OCI-LY1 (cell line): ENCODE measurements around the gene SOWAHD.
A peak's percentile ranks its signal among the peaks of the same experiment; 100 is the strongest.
"Not testable (repeated sequence)": the region's sequence is repeated elsewhere in the genome, so short reads cannot be mapped to it uniquely, and the experiment has no call there.

Source experiments
- H2AFZ ChIP-seq: fragments of 200-600 bp; sonication (generic), shearing (Covaris generic); 2 replicates; pipeline ENCODE4 v1.6.0; 2014; ENCODE audit warnings: antibody characterized with exemption, mild to moderate bottlenecking, low read length
- H3F3A ChIP-seq: fragments of 200-600 bp; sonication (generic), shearing (Covaris generic); 2 replicates; pipeline ENCODE4 v1.6.0; 2014; ENCODE audit warnings: mild to moderate bottlenecking, antibody characterized with exemption, low read length, moderate library complexity; ENCODE audit not compliant: insufficient read depth
- H3K27ac ChIP-seq: fragments of 200-600 bp; sonication (generic); 2 replicates; pipeline ENCODE4 v1.5.1; 2014; ENCODE audit warnings: low read length, mixed run types, mild to moderate bottlenecking, low read depth; ENCODE audit not compliant: poor library complexity, severe bottlenecking
- H3K27me3 ChIP-seq: fragments of 200-600 bp; sonication (generic); 2 replicates; pipeline ENCODE4 v1.6.0; 2014; ENCODE audit warnings: antibody characterized with exemption, mild to moderate bottlenecking, low read length, moderate library complexity; ENCODE audit not compliant: insufficient read depth
- H3K36me3 ChIP-seq: fragments of 200-600 bp; sonication (generic); 2 replicates; pipeline ENCODE4 v1.6.1; 2014; ENCODE audit warnings: mild to moderate bottlenecking, antibody characterized with exemption, low read length, moderate library complexity, mixed read lengths; ENCODE audit not compliant: insufficient read depth
- H3K4me1 ChIP-seq: fragments of 200-600 bp; sonication (generic); 2 replicates; pipeline ENCODE4 v1.5.1; 2014; ENCODE audit warnings: mild to moderate bottlenecking, low read length, moderate library complexity; ENCODE audit not compliant: insufficient read depth, severe bottlenecking
- H3K4me2 ChIP-seq: fragments of 200-600 bp; sonication (generic), shearing (Covaris generic); 2 replicates; pipeline ENCODE4 v1.6.1; 2014; ENCODE audit warnings: low read length
- H3K4me3 ChIP-seq: fragments of 200-600 bp; sonication (generic); 2 replicates; pipeline ENCODE4 v1.5.1; 2014; ENCODE audit warnings: low read length, low read depth, mild to moderate bottlenecking, mixed read lengths; ENCODE audit not compliant: poor library complexity, severe bottlenecking
- H3K79me2 ChIP-seq: fragments of 200-600 bp; shearing (Covaris generic); 2 replicates; pipeline ENCODE4 v1.6.1; 2016; ENCODE audit warnings: mixed run types, low read length, mixed read lengths; ENCODE audit not compliant: insufficient read depth
- H3K9ac ChIP-seq: fragments of 200-600 bp; sonication (generic), shearing (Covaris generic); 2 replicates; pipeline ENCODE4 v1.6.1; 2014; ENCODE audit warnings: mild to moderate bottlenecking, low read length, mixed read lengths
- H3K9me2 ChIP-seq: fragments of 200-600 bp; sonication (generic), shearing (Covaris generic); 2 replicates; pipeline ENCODE4 v1.6.1; 2014; ENCODE audit warnings: low read depth, mild to moderate bottlenecking, low read length, mixed read lengths
- H3K9me3 ChIP-seq: fragments of 200-600 bp; shearing (Covaris generic); 2 replicates; pipeline ENCODE4 v1.6.1; 2014; ENCODE audit warnings: low read length, mixed read lengths
- H4K20me1 ChIP-seq: fragments of 200-600 bp; sonication (generic), shearing (Covaris generic); 2 replicates; pipeline ENCODE4 v1.6.0; 2016; ENCODE audit warnings: mild to moderate bottlenecking, low read length; ENCODE audit not compliant: insufficient read depth
- CTCF ChIP-seq: fragments of 200-600 bp; sonication (generic), shearing (Covaris generic); IDR thresholded peaks from 2 replicates; pipeline ENCODE4 v1.5.1; 2017; ENCODE audit warnings: mild to moderate bottlenecking, antibody characterized with exemption, low read length, moderate library complexity, mixed read lengths
- EZH2 ChIP-seq: fragments of 200-600 bp; sonication (generic), shearing (Covaris generic); IDR thresholded peaks from 2 replicates; pipeline ENCODE4 v1.8.0; 2017; ENCODE audit warnings: borderline replicate concordance, mixed run types, mild to moderate bottlenecking, antibody characterized with exemption, low read length, moderate library complexity, mixed read lengths

SOWAHD gene

GRCh38 chrX:119750751-119751150, 7.6 kb upstream of the SOWAHD start:
- not testable (repeated sequence) for H3K36me3 ChIP-seq, H4K20me1 ChIP-seq, H3K27ac ChIP-seq

GRCh38 chrX:119753001-119753400, 5.4 kb upstream of the SOWAHD start:
- H3K27me3 ChIP-seq: no peaks in the 10 kb centered on the region
- H3K9me3 ChIP-seq: no peaks in the 10 kb centered on the region
- H3F3A ChIP-seq: 0 out of 2 replicates have a peak, but pooled peaks cover 6% of the 10 kb centered on the region
- H4K20me1 ChIP-seq: no peaks in the 10 kb centered on the region
- no peaks in the 10 kb centered on the region for H3K79me2 ChIP-seq
- H3K27ac ChIP-seq: peak overlapping the region; percentile 36
- H3K4me1 ChIP-seq: peaks cover 46% of the 10 kb centered on the region
- no peaks in the 10 kb centered on the region for H3K36me3 ChIP-seq
- no peak overlapping the region for H2AFZ ChIP-seq
- no peak overlapping the region for H3K9ac ChIP-seq
- no peaks in the 10 kb centered on the region for H3K9me2 ChIP-seq
- TF ChIP-seq EZH2 (no peak), CTCF (no peak)
- H3K4me3 ChIP-seq: no peak overlapping the region
- H3K4me2 ChIP-seq: no peak overlapping the region

More at GRCh38 chrX:119750751-119751150, 7.6 kb upstream of the SOWAHD start:
- not testable (repeated sequence) for H2AFZ ChIP-seq, H3K9me2 ChIP-seq, H3K4me2 ChIP-seq, H3K27me3 ChIP-seq, H3F3A ChIP-seq, H3K9ac ChIP-seq, H3K9me3 ChIP-seq, H3K79me2 ChIP-seq, H3K4me3 ChIP-seq
- H3K4me1 ChIP-seq: peaks cover 23% of the 10 kb centered on the region

- TF ChIP-seq CTCF (peak; percentile 53), EZH2 (no peak)
- Histone ChIP-seq H4K20me1 (no peaks in the 10 kb centered on the region), H3K9me2 (no peaks in the 10 kb centered on the region), H3K9ac (no peak overlapping the region), H3K4me1 (peaks cover 52% of the 10 kb centered on the region), H3K79me2 (no peaks in the 10 kb centered on the region), H3K27me3 (no peaks in the 10 kb centered on the region), H3K4me2 (no peak overlapping the region; the same call in 1 of the 2 replicates), H3F3A (0 out of 2 replicates have a peak, but pooled peaks cover 6% of the 10 kb centered on the region), H3K4me3 (no peak overlapping the region), H3K9me3 (no peaks in the 10 kb centered on the region), H3K27ac (peak overlapping the region; percentile 99), H3K36me3 (no peaks in the 10 kb centered on the region), H2AFZ (no peak overlapping the region)
Measured at GRCh38 chrX:119753639-119754257, 4.6 kb upstream of the SOWAHD start.

- no peaks in the 10 kb centered on the region for H3K36me3 ChIP-seq
- no peaks in the 10 kb centered on the region for H3K9me3 ChIP-seq
- H3K4me2 ChIP-seq: peak overlapping the region; percentile 84
- H3K79me2 ChIP-seq: no peaks in the 10 kb centered on the region
- no peak overlapping the region for H2AFZ ChIP-seq
- H4K20me1 ChIP-seq: no peaks in the 10 kb centered on the region
- peak overlapping the region; percentile 99 for H3K27ac ChIP-seq
- peak overlapping the region; percentile 38 for H3K4me3 ChIP-seq
- no peaks in the 10 kb centered on the region for H3K27me3 ChIP-seq
- no peaks in the 10 kb centered on the region for H3K9me2 ChIP-seq
- TF ChIP-seq CTCF: no peak
- TF ChIP-seq EZH2: no peak
- H3K9ac ChIP-seq: peak overlapping the region; percentile 70
- peaks cover 70% of the 10 kb centered on the region for H3K4me1 ChIP-seq
- 0 out of 2 replicates have a peak, but pooled peaks cover 6% of the 10 kb centered on the region for H3F3A ChIP-seq
Measured at GRCh38 chrX:119755981-119756533, 2.3 kb upstream of the SOWAHD start.
